ENCODE data around the gene UGGT1.

DNA sequence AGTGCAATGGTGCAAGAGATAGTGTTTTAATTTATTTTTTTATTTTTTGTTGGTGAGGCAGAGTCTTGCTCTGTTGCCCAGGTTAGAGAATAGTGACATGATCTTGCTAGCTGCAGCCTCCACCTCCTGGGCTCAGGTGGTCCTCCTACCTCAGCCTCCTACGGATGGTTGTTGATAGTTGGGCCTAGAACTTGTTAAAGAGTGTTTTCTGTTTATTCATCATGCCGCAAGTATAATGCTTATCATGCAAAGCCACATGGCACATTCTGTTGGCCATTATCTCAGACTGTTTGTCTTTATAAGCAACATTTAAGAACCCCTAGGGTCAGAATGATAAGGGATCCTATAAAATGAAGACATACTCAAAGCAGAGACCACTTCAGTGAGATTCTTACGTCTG, 1.7 kb downstream of the UGGT1 start:
- no peak for TF ChIP-seq CTCF (conservative IDR thresholded peaks at IDR 0.05; ENCODE audit: low read length)
- TF ChIP-seq EZH2phosphoT487 (IDR thresholded peaks at IDR 0.05; ENCODE audit: borderline replicate concordance, low read depth, low read length) = no peak

Data from OCI-LY7 (cell line).